ENCODE data around the gene KCNMA1.
"Not testable (repeated sequence)": the region's sequence is repeated elsewhere in the genome, so short reads cannot be mapped to it uniquely, and the experiment has no call there.

KCNMA1 gene

GRCh38 chr10:77605466-77605865, 32.1 kb downstream of the KCNMA1 start:
- no peak for DNase-seq (ENCODE audit: low read depth in 2 of 2)

- no peak for DNase-seq (ENCODE audit: low read depth in 2 of 2)
These were observed 32.7 kb downstream of the KCNMA1 start for GRCh38 chr10:77604941-77605351.

- DNase-seq (ENCODE audit: low read depth in 2 of 2) = no peak
These were observed 33.5 kb downstream of the KCNMA1 start for GRCh38 chr10:77604063-77604462.

GRCh38 chr10:77603534-77603927, 34.1 kb downstream of the KCNMA1 start:
- no peak for DNase-seq (ENCODE audit: low read depth in 2 of 2)

- DNase-seq (ENCODE audit: low read depth in 2 of 2) = no peak
These were observed 34.6 kb downstream of the KCNMA1 start for GRCh38 chr10:77602913-77603533.

- no peak for DNase-seq (ENCODE audit: low read depth in 2 of 2)
These were observed 35.2 kb downstream of the KCNMA1 start for GRCh38 chr10:77602231-77602912.

- no peak for DNase-seq (ENCODE audit: low read depth in 2 of 2)
These were observed 36.1 kb downstream of the KCNMA1 start for GRCh38 chr10:77601488-77601887.

GRCh38 chr10:77600640-77601039, 37.0 kb downstream of the KCNMA1 start:
- DNase-seq (ENCODE audit: low read depth in 2 of 2) = no peak

- no peak for DNase-seq (ENCODE audit: low read depth in 2 of 2)
These were observed 38.0 kb downstream of the KCNMA1 start for GRCh38 chr10:77599651-77600050.

GRCh38 chr10:77598606-77599005, 39.0 kb downstream of the KCNMA1 start:
- no peak for DNase-seq (ENCODE audit: low read depth in 2 of 2)

GRCh38 chr10:77597560-77597959, 40.0 kb downstream of the KCNMA1 start:
- no peak for DNase-seq (ENCODE audit: low read depth in 2 of 2)

- DNase-seq (ENCODE audit: low read depth in 2 of 2) = no peak
These were observed 43.2 kb downstream of the KCNMA1 start for GRCh38 chr10:77594471-77594783.

GRCh38 chr10:77593771-77594470, 43.7 kb downstream of the KCNMA1 start:
- DNase-seq (ENCODE audit: low read depth in 2 of 2) = no peak

- DNase-seq (ENCODE audit: low read depth in 2 of 2) = no peak
These were observed 44.5 kb downstream of the KCNMA1 start for GRCh38 chr10:77592946-77593636.

GRCh38 chr10:77592510-77592909, 45.1 kb downstream of the KCNMA1 start:
- DNase-seq (ENCODE audit: low read depth in 2 of 2) = no peak

GRCh38 chr10:77591238-77591880, 46.2 kb downstream of the KCNMA1 start:
- DNase-seq (ENCODE audit: low read depth in 2 of 2) = no peak

- DNase-seq (ENCODE audit: low read depth in 2 of 2) = no peak
These were observed 47.0 kb downstream of the KCNMA1 start for GRCh38 chr10:77590344-77591237.

- not testable (repeated sequence) for DNase-seq (ENCODE audit: low read depth in 2 of 2)
These were observed 47.9 kb downstream of the KCNMA1 start for GRCh38 chr10:77589703-77590102.

- DNase-seq (ENCODE audit: low read depth in 2 of 2) = no peak
These were observed 48.7 kb downstream of the KCNMA1 start for GRCh38 chr10:77588886-77589285.

GRCh38 chr10:77587416-77587790, 50.2 kb downstream of the KCNMA1 start:
- DNase-seq (ENCODE audit: low read depth in 2 of 2) = no peak

All from stimulated activated CD4-positive, alpha-beta T cell treated with anti-CD3 and anti-CD28 coated beads, Interleukin-1b, Interleukin-23, amount 100 ng/mL, for 4 hours (primary cell).